NCI-H1436 treated with DMSO at 0.1 percent for 48 hours (cell line): Measurements from ENCODE around the gene GGTLC1.

Experiments
- DNase-seq: peaks from one replicate; lab custom pipeline; 2025; lab: John Stamatoyannopoulos, UW

GGTLC1 gene

DNA sequence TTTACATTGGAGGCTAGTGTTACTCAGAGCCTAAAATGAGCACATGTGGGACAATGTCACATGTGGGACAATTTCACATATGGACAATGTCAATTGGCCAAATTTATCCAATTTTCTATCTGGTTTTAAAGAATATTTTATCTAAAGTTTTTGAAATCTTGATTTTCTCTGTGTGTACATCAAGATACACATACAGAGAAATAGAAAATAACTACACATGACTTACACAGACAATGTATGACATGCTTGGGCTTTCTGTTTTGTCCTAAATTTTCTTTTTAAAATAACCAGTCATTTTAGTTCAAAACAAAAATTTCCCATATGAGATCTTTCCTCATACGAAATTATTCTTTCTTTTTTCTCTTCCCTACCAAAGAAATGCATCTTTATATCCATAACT lies 24.6 kb downstream of the GGTLC1 start:
- no peak for DNase-seq

DNA sequence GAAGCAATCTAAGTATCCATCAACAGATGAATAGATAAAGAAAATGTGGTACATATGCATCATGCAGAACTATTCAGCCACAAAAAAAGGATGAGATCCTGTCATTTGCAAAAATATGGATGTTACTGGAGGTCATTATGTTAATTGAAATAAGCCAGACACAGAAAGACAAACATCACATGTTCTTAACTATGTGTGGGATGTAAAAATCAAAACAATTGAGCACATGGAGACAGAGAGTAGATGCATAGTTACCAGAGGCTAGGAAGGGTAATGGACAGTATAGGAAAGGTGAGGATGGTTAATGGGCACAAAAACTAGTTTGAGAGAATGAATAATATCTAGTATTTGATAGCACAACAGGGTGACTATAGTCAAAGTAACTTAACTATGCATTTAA lies 26.3 kb downstream of the GGTLC1 start:
- DNase-seq = no peak

DNA sequence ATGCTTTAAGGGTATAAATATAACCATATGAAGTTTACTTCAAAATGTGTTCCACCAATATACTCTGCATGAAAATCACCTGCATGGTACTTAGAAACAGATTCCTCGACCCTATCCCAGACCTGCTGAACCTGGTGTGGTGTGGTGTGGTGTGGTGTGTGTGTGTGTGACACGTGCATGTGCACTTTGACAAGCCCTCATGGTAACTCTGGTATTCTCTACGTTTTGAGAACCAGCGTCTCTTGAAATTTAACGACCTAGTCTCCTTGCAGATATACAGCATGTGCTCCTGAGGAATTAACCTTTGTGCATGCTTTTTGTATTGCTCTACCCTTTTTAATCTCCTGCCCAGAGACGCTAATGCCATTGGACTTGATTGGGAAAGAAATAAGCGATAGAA lies 29.5 kb downstream of the GGTLC1 start:
- no peak for DNase-seq

DNA sequence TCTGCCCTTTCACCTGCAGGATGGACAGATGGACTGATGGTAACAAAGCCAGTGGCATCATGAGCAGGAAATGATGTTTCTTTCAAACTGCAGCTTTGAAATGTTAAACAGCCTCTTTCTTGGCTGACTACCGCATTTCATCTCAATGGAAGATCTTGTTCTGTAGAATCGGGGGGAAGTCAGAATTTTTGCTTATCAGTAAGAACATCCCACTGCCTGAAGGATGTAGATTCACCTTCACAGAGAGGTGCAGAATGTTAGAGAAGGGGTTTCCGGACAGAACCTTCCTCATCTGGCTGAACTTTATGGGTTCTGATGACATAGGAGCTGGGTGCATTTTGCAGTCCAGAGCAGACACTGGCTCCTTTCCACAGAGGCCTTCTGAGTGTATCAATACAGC lies 32.7 kb downstream of the GGTLC1 start:
- no peak for DNase-seq

DNA sequence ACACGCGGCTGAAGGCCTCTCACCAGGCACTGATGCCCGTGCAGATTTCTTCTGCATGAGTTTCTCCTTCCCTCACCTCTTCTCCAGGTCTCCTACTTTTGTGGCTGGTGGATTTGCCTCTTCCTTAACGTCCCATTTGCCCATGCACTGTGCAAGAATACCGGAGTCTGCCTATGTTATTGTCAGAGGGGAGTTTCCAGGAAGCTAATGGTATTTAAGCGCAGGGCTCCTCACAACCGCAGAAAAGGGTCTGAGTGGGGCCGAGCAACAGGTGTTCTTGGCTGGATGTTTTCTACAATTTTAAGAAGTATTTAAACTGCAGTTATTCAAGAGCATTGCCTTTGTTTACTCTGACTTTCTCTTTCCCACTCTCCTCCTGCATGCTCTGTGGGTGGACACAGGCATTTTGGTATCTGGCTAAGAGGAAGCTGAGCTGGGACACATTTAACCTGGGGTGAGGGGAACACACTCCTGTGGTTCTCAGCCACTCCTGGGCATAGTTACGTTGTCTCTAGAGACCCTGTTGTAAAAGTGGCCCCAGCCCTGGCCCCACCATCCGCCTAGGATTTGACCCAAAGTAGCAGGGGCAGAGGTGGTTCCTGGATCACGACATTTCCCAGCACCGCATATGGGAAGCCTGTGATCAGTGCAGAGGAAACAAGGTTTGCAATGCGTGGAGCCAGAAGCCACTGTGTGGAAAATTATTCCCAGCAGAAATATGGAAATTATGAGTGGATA lies 34.4 kb downstream of the GGTLC1 start:
- no peak for DNase-seq

DNA sequence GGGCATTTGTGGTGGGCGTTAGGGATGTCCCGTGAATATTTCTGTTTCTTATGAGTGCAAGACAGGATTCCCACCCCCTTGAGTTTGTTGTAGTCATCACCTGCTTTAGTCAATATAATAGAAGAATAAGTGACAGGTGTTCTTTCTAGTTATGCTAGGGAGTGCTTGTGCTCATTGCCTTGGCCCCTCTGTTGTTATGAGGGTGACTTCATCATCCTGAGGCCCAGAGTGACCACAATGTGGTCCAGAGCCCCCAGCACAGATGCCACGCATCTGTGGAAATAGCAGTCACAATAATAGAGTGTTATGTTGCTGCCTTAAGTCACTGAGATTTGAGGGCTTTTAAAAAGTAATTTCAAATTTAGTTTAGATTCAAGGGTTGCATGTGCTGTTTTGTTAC lies 42.4 kb downstream of the GGTLC1 start:
- no peak for DNase-seq

DNA sequence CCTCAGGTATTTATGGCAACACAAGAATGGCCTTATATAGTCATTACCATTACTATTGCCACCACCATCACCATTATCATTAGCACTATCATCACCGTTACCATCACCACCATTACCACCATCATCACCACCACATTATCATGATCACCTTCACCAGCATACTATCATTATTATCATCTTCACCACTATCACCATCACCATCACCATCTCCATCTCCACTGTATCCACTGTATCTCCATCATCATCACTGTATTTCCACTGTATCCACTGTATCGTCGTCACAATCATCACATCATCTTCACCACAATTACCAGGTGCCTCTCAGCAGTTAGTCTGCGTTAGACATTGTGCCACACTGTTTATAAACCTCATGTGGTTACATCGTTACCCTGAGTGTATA lies 45.3 kb downstream of the GGTLC1 start:
- no peak for DNase-seq

DNA sequence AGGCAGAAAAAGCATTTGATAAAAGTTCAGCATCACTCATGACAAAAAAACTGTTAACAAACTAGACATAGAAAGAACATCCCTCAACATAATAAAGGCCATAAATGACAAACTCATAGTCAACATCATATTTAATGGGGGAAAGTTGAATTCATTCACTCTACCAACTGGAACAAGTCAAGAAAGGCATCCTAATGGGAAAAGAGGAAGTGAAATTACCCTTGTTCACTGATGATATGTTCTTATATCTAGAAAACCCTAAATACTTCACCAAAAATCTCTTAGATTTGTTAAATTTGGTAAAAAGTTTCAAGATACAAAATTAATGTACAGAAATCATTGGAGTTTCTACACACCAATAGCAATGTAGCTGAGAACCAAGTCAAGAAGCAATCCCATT lies 48.9 kb downstream of the GGTLC1 start:
- no peak for DNase-seq

DNA sequence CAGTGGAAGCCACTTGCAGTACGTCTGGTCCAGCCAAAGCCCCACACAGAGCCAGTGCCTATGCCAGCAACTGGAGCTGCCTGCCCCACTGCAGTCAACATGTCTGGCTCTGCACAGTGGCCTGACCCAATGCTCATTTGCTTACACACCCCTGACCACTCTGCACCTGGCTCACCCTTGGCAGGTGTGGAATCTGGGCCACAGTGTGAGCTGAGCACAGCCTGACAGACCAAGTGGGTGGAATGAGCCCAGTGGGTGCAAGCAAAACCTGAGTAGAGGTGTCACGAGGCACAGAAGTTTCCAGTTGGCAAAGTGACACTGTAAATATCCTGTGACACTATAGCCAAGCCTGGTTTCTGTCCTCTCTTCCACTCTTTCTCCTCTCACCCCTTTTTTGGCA lies 49.5 kb downstream of the GGTLC1 start:
- DNase-seq = no peak

DNA sequence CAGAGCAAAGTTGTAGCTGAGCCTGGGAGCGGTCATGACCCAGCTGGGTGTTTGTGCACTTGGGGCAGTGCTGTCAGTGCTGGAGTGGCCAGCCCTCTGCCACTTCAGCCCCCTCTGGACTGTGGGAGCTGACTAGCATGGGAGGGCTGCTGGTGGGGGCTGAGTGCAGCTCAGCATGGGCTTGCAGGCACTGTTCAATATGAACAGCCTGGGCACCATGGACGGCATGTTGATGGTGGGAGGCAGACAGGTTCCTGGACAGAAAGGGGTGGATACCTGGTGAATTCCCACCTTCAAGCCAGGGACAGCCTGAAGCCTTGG lies 50.5 kb downstream of the GGTLC1 start:
- DNase-seq = no peak

DNA sequence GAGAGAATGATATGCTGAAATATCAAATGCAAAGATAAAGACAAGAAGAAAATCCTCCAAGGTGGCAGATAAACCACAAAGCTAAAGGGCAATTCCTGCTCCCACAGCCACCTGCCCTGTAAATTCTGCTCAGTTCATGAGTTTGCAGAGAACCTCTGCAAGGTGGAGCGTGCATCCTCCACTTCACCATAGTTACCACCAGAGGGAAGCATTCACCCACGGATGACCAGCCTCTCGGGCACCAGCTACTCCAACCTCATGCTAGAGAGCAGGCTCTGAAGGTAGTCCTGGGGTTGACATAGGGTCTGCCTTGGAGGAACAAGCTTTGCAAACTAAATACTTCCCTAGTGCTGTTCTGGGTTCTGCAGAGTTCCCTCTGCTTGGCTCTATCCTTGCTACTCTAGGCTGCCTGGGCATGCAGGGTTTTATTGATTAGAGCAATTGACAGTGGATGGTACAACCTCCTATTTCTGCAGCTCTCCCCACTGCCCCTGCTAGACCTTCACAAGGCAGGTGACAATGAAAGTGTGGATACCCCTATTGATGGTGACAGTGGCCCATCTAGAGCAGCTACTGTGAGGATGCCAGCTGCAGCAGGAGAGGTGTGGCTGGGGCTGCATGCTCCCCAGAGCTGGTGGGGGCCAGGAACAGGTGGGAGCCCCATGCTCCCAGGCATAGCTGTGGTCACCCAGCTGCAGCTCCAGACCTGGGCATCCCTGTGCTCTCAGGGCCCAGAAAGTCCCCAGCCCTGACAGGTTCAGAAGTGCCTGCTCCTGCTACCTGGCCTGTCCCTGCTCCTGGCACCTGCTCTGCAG lies 51.1 kb downstream of the GGTLC1 start:
- DNase-seq = no peak
